Measurements from ENCODE around the gene ARCN1.
A peak's percentile ranks its signal among the peaks of the same experiment; 100 is the strongest.
"Not testable (repeated sequence)": the region's sequence is repeated elsewhere in the genome, so short reads cannot be mapped to it uniquely, and the experiment has no call there.

Gene ARCN1

GRCh38 chr11:118545533-118545932, 26.7 kb upstream of the ARCN1 start:
- no peak for DNase-seq

- DNase-seq: no peak
Measured at GRCh38 chr11:118547132-118547531, 25.1 kb upstream of the ARCN1 start.

GRCh38 chr11:118552341-118552740, 19.9 kb upstream of the ARCN1 start:
- DNase-seq: no peak

GRCh38 chr11:118560806-118561205, 11.4 kb upstream of the ARCN1 start:
- DNase-seq: no peak

DNA sequence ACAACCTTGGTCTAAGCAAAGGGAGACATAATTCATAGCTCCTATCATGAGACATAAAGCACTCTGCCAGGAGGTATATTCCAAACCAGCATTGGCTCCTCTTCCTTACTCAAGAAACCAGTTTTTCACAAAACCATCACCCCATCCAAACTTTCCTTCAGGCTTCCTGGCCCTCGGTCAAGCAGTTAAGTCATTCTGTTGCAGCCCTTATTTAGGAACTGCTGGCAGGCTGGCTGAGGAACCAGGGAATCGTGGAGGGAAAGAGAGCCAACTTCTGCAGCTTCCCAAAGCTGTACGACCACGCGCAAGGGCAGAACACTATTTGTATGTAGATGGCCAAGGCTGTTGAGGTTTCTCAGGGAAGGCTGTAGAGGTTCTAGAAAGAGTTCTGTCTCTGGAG, 7.2 kb upstream of the ARCN1 start:
- no peak for DNase-seq

- DNase-seq: no peak
Measured at GRCh38 chr11:118569670-118570069, 2.5 kb upstream of the ARCN1 start.

GRCh38 chr11:118570787-118571186, 1.4 kb upstream of the ARCN1 start:
- no peak for DNase-seq

- peak; percentile 16 for DNase-seq
Measured at GRCh38 chr11:118571701-118572060, 528 bp upstream of the ARCN1 start.

DNA sequence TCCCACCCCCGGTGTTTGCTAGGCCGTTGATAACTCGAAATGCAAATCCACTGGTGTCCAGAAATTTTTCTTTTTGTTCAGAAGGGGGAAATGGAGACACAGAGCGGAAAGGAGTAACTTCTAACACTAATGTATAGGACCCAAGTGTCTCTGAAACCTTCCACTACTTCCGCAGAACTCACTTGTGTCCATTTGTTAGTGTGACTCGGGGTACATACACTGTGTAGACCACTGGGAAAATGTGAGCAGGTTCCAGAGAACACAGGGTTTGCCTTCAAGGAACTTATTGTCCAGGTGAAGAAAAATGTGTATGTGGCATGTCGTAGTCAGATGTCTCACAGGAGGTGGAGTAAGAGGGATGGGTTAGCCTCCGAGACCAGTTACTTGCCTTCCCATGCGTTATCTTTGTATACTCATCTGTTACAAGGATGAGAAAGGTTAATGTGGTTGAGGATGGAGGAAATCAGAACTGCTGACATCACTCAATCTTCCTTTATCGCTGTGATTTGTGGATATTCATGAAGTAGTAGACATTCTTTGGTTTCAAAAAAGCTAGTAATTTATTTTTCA, 857 bp downstream of the ARCN1 start:
- DNase-seq: peak; percentile 37

DNA sequence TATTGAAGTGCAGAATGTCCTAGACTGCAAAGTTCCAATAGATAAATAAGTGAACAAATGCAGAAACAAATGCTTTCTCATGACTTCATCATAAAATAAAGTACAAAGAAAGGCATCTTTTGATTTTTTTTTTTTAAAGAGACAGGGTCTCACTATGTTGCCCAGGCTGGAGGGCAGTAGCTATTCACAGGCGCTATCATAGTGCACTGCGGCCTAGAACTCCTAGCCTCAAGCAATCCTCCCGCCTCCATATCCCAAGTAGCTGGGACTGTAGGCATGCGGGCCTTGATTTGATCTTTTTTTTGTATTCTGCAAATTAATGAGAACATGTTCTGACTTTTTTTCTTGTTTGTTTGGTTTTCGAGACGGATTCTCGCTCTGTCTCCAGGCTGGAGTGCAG, 2.4 kb downstream of the ARCN1 start:
- DNase-seq: no peak

GRCh38 chr11:118577995-118578394, 5.8 kb downstream of the ARCN1 start:
- not testable (repeated sequence) for DNase-seq

DNA sequence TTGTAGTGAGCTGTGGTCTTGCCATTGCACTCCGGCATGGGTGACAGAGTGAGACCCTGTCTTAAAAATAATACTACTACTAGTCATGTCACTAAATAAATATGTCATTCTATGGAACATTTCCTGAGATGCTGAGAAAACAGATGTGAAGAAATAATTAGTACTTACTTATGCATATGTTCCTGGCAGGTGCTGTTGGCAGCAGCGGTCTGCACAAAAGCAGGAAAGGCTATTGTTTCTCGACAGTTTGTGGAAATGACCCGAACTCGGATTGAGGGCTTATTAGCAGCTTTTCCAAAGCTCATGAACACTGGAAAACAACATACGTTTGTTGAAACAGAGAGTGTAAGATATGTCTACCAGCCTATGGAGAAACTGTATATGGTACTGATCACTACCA, 8.8 kb downstream of the ARCN1 start:
- no peak for DNase-seq

GRCh38 chr11:118587952-118588351, 15.7 kb downstream of the ARCN1 start:
- no peak for DNase-seq

DNA sequence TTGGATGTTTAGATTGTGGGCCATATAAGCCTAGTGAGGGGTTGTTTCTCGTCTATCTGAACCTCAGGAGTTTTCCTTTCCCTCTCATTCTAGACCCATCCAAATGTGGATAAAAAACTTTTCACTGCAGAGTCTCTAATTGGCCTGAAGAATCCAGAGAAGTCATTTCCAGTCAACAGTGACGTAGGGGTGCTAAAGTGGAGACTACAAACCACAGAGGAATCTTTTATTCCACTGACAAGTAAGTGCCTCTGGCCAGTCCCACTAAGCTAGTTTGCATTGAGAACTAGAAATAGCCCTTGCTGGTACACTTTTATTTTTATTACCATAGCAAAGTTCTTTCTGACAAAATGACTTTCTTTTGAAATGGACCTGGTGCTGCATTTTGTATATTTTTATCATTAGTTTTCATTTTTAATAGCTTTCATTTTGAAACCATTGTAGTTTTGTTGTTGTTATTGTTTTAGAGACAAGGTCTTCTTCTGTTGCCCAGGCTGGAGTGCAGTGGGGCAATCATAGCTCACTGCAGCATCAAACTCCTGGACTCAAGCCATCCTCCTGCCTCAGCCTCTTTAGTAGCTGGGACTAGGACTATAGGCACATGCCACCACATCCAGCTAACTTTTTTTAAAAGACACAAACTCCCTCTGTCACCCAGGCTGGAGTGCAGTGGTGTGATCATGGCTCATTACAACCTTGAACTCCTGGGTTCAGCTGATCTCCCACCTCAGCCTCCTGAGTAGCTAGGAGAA, 20.6 kb downstream of the ARCN1 start:
- DNase-seq: no peak

- peak; percentile 12 for DNase-seq
Measured at GRCh38 chr11:118594984-118595383, 22.8 kb downstream of the ARCN1 start.

DNA sequence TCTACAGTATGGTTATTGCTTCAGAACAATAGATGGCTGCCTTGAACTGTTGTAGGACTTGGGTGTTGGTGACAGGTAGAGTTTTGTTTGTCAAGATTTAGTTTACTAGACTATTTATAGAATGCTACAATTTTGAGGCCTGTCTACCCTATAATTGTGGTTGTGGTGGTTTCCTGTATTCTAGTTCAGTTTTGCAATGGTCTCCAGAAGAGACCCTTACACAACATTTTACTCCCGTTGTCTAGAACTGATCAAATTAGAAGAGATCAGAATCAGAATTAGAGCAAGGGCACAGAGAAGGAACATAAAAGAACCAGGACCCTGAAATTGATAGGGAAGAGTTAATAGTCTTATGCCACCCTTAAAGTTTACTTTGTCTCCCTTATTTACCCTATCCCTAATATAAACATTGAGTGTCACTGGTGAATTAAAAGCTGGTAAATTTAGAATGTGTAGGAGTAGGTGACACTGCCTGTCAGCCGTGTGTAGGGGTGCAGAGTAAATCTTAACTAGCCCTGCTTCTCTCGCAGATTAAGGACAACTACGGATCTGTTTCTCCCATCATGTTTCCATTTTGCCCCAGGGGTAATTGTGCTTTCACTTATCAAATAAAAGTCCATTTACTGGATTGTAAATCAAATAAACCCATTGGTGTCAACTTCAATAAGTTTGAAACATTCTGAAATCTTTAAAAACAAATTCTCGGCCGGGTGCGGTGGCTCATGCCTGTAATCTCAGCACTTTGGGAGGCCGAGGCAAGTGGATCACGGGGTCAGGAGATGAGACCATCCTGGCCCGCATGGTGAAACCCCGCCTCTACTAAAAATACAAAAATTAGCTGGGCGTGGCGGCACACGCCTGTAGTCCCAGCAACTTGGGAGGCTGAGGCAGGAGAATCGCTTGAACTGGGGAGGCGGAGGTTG, 24.3 kb downstream of the ARCN1 start:
- no peak for DNase-seq

DNA sequence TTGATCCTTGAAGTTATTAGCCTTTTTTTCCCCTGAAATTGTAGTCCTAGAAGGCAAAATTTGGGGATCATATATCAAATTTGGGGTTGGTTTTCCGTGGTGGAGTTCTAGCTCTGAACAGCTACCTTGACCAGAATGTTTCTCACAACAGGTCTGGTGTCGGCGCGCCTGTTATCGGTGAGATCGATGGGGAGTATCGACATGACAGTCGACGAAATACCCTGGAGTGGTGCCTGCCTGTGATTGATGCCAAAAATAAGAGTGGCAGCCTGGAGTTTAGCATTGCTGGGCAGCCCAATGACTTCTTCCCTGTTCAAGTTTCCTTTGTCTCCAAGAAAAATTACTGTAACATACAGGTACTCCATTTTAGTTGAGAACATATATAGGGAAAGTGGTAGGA, 25.3 kb downstream of the ARCN1 start:
- no peak for DNase-seq

DNA sequence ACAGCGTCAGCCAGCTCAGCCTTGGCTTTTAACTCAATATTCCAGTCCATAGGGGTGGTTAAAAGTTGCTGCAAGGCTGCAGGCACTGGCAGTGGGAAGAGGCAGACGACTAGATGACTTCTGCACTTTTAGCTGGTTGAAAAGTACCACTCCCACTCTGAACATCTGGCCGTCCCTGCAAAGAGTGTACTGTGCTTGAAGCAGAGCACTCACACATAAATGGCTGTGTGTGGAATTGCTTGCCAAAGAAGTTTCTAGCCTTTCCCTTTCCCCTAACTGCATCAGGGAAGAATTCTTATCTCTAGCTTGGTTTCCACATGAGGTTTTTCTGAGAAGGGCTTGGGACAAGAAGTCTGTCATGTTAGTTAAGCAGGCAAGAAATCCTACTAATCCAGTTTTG, 30.1 kb downstream of the ARCN1 start:
- DNase-seq: no peak

DNA sequence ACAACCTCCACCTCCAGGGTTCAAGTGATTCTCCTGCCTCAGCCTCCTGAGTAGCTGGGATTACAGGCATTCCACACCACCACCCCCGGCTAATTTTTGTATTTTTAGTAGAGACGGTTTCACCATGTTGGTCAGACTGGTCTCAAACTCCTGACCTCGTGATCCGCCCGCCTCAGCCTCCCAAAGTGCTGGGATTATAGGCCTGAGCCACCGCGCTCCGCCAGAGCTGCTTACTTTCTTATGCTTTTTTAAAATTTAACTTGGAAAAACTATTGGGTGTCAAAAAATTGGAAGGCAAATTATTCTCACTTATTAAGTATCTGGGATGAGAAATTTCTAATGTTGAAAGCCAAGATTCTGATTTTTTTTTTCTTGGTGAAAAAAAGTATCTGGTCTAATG, 31.5 kb downstream of the ARCN1 start:
- DNase-seq: not testable (repeated sequence)

- no peak for DNase-seq
Measured at GRCh38 chr11:118604566-118604965, 32.4 kb downstream of the ARCN1 start.

- no peak for DNase-seq
Measured at GRCh38 chr11:118605116-118605867, 33.1 kb downstream of the ARCN1 start.

DNA sequence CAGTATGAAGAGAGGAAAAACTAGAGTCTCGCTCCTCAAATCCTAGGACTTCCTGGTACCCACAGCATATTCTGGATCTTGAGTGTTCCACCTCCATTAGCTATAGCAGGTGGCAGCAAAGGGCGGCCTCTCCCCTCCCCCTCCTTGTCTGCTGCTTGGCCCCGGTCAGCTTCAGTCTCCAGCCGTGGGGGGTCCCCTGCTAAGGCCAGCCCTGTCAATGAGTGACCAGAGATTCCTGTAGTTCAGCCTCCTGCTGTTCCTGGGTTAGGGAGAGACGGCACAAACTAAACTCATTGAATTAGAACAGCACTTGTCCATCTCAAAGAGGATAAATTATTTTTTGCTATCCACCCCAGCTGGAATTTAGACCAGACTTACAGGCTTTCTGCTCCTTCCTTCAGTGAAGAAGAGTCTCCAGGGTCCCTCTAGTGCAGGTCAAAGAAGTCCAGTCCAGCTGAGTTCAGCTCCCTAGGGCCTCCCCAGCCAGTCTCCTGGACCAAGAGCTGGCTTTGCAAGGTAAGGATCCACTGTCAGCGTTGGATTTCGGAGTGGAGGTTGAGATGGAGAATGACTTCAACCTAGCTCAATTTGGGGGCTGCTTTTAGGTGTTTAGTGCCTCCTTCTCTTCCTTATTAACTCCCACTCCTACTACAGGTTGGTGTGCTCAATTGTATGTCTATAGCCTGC, 34.1 kb downstream of the ARCN1 start:
- no peak for DNase-seq

GRCh38 chr11:118606844-118607228, 34.6 kb downstream of the ARCN1 start:
- no peak for DNase-seq
